HepG2 (cell line): ENCODE measurements around the gene SLC11A1. TPM values are rescaled to one million over a fixed set of nuclear protein-coding genes. Genes with fewer than 3 reads are reported as not detected.

Source experiments
- BCL3 ChIP-seq: sonication (generic); formaldehyde crosslinking; IDR thresholded peaks from 2 replicates; pipeline ENCODE4 v1.5.1; 2020; ENCODE audit warnings: mild to moderate bottlenecking, missing genetic modification reagents, moderate library complexity
- CREB1 ChIP-seq, 2 experiments: fragments of 450-650 bp in 1 of 2; IDR thresholded peaks; 2 replicates each; pipeline ENCODE4 v1.6.1; 2016 to 2017; ENCODE audit warnings: control low read depth in 1 of 2, mild to moderate bottlenecking in 1 of 2, missing compliant biosample characterization in 1 of 2, missing genetic modification characterization in 1 of 2
- ESRRA ChIP-seq: sonication (generic); formaldehyde crosslinking; IDR thresholded peaks from 2 replicates; pipeline ENCODE4 v1.5.1; 2020; ENCODE audit warnings: mild to moderate bottlenecking, low read depth, missing genetic modification reagents
- HNRNPLL ChIP-seq: fragments of 200-400 bp; formaldehyde crosslinking; IDR thresholded peaks from 2 replicates; pipeline ENCODE4 v1.6.1; 2017; ENCODE audit warnings: mild to moderate bottlenecking, low read depth, low read length; ENCODE audit not compliant: poor library complexity, severe bottlenecking
- IKZF1 ChIP-seq: fragments of 450-650 bp; IDR thresholded peaks from 2 replicates; pipeline ENCODE4 v1.7.1; 2016
- NFE2L1 ChIP-seq: sonication (generic); formaldehyde crosslinking; IDR thresholded peaks from 2 replicates; pipeline ENCODE4 v1.4.0; 2020; ENCODE audit warnings: missing genetic modification reagents, mild to moderate bottlenecking, borderline replicate concordance
- NR2F2 ChIP-seq: IDR thresholded peaks from 2 replicates; pipeline ENCODE4 v1.6.1; 2012; ENCODE audit warnings: low read depth, inconsistent platforms, borderline replicate concordance
- PHF8 ChIP-seq: sonication (generic); formaldehyde crosslinking; IDR thresholded peaks from 2 replicates; pipeline ENCODE4 v1.5.0; 2020; ENCODE audit warnings: missing genetic modification reagents
- POLR2A ChIP-seq, 2 experiments: IDR thresholded peaks; 2 replicates each; pipeline ENCODE4 v1.6.1; 2011; ENCODE audit warnings: low read depth in 2 of 2, low read length in 2 of 2, mild to moderate bottlenecking in 1 of 2, moderate library complexity in 1 of 2; ENCODE audit not compliant: insufficient read depth in 1 of 2
- SAFB2 ChIP-seq: sonication (generic); formaldehyde crosslinking; IDR thresholded peaks from 2 replicates; pipeline ENCODE4 v1.5.1; 2020; ENCODE audit warnings: missing genetic modification reagents, low read depth, mild to moderate bottlenecking, borderline replicate concordance
- SKI ChIP-seq: fragments of 450-650 bp; IDR thresholded peaks from one replicate; pipeline ENCODE4 v1.6.1; 2018; ENCODE audit warnings: mild to moderate bottlenecking; ENCODE audit not compliant: partially characterized antibody
- STAT6 ChIP-seq: sonication (generic); formaldehyde crosslinking; IDR thresholded peaks from 2 replicates; pipeline ENCODE4 v1.4.0; 2020; ENCODE audit warnings: missing genetic modification reagents, mild to moderate bottlenecking, borderline replicate concordance
- TOPORS ChIP-seq: sonication (generic); formaldehyde crosslinking; IDR thresholded peaks from 2 replicates; pipeline ENCODE4 v1.8.0; 2023; ENCODE audit warnings: mild to moderate bottlenecking, missing genetic modification reagents
- TRIM24 ChIP-seq: sonication (generic); formaldehyde crosslinking; IDR thresholded peaks from 2 replicates; pipeline ENCODE4 v1.8.0; 2022; ENCODE audit warnings: mild to moderate bottlenecking, missing genetic modification reagents
- ZBTB7A ChIP-seq: sonication (generic); formaldehyde crosslinking; IDR thresholded peaks from 2 replicates; pipeline ENCODE4 v1.8.0; 2022; ENCODE audit warnings: mild to moderate bottlenecking, missing genetic modification reagents
- ZGPAT ChIP-seq: IDR thresholded peaks from 2 replicates; pipeline ENCODE4 v1.6.1; 2016; ENCODE audit warnings: mild to moderate bottlenecking
- ZNF260 ChIP-seq: sonication (generic); formaldehyde crosslinking; IDR thresholded peaks from 2 replicates; pipeline ENCODE4 v1.4.0; 2020; ENCODE audit warnings: missing genetic modification reagents, low read depth, mild to moderate bottlenecking, borderline replicate concordance
- ZNF496 ChIP-seq: sonication (generic); formaldehyde crosslinking; IDR thresholded peaks from 2 replicates; pipeline ENCODE4 v1.8.1; 2023; ENCODE audit warnings: mild to moderate bottlenecking, moderate library complexity, missing genetic modification reagents; ENCODE audit not compliant: insufficient replicate concordance
- ZNF614 ChIP-seq: IDR thresholded peaks from 2 replicates; pipeline ENCODE4 v1.6.1; 2018; ENCODE audit warnings: missing biosample characterization, missing genetic modification reagents, inconsistent platforms, borderline replicate concordance
- ZNF703 ChIP-seq: sonication (generic); formaldehyde crosslinking; IDR thresholded peaks from 2 replicates; pipeline ENCODE4 v1.5.1; 2020; ENCODE audit warnings: missing genetic modification reagents, mild to moderate bottlenecking, moderate library complexity, borderline replicate concordance
- polyA plus RNA-seq, 8 experiments: library from polyadenylated mRNA; depleted of rRNA in 3 of 8; stranded (reverse) in 7 of 8; unstranded in 1 of 8; fragments of >200 nt; fragmentation: Illumina TruSeq in 4 of 8; extraction: Trizol in 4 of 8; gene quantifications; 2 replicates each; pipeline versions ENCODE4 v1.2.1 to v1.2.3, GENCODE V29; 2011 to 2016; ENCODE audit warnings: low read depth in 4 of 8, missing spikeins in 1 of 8, mixed read lengths in 1 of 8; ENCODE audit not compliant: insufficient read depth in 1 of 8
- total RNA-seq, 5 experiments: library from RNA; depleted of rRNA; stranded (reverse); fragments of >200 nt; fragmentation: Illumina TruSeq; extraction: Trizol; gene quantifications; 2 replicates each; pipeline ENCODE4 v1.2.3, GENCODE V29; 2016; ENCODE audit warnings: low read depth in 1 of 5

Gene SLC11A1
- total and polyA plus RNA-seq, 2 of the 13 experiments (the other 11 are each of a cell fraction or from before 2014, with no cell fraction given) = 0.33 to 2.3 TPM

GRCh38 chr2:218418717-218419458 is 36.8 kb downstream of the SLC11A1 start, which contains the start of gene VIL1 (continued):
- TF ChIP-seq BCL3 (no peak), ZBTB7A (CRISPR knock-in tag) (peak; percentile 4; the same call in 1 of the 2 replicates), HNRNPLL (no peak), ESRRA (CRISPR knock-in tag) (no peak), STAT6 (CRISPR knock-in tag) (no peak), CREB1 (IDR thresholded peaks at IDR 0.05) (no peak), CREB1 (CRISPR knock-in tag; IDR thresholded peaks at IDR 0.05) (no peak; the same call in 1 of the 2 replicates), ZNF260 (CRISPR knock-in tag) (no peak), TRIM24 (CRISPR knock-in tag) (no peak), NFE2L1 (CRISPR knock-in tag) (no peak), SKI (peak; percentile 46), TOPORS (no peak), NR2F2 (peak; percentile 57; the same call in 1 of the 2 replicates), ZNF496 (CRISPR knock-in tag) (no peak), ZGPAT (CRISPR knock-in tag) (peak; percentile 82), ZNF703 (no peak), IKZF1 (no peak), PHF8 (peak; percentile 86), POLR2A (IDR thresholded peaks at IDR 0.05; ENCODE audit: insufficient read depth in 1 of 2, low read depth in 2 of 2, low read length in 2 of 2) (peak; percentile 92 to 99), SAFB2 (CRISPR knock-in tag) (no peak; the same call in 1 of the 2 replicates), ZNF614 (CRISPR knock-in tag) (peak; percentile 70)
